Measurements from ENCODE around the gene TCEANC.
"Not testable (repeated sequence)": the region's sequence is repeated elsewhere in the genome, so short reads cannot be mapped to it uniquely, and the experiment has no call there.

The TCEANC gene

GRCh38 chrX:13647709-13648212, 5.2 kb upstream of the TCEANC start:
- FAIRE-seq = no peak
- TF ChIP-seq, protein P1, sequence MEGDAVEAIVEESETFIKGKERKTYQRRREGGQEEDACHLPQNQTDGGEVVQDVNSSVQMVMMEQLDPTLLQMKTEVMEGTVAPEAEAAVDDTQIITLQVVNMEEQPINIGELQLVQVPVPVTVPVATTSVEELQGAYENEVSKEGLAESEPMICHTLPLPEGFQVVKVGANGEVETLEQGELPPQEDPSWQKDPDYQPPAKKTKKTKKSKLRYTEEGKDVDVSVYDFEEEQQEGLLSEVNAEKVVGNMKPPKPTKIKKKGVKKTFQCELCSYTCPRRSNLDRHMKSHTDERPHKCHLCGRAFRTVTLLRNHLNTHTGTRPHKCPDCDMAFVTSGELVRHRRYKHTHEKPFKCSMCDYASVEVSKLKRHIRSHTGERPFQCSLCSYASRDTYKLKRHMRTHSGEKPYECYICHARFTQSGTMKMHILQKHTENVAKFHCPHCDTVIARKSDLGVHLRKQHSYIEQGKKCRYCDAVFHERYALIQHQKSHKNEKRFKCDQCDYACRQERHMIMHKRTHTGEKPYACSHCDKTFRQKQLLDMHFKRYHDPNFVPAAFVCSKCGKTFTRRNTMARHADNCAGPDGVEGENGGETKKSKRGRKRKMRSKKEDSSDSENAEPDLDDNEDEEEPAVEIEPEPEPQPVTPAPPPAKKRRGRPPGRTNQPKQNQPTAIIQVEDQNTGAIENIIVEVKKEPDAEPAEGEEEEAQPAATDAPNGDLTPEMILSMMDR (IDR thresholded peaks at IDR 0.05; ENCODE audit: insufficient read depth, missing control alignments) = no peak
- DNase-seq (ENCODE audit: insufficient read length, low spot score) = no peak

GRCh38 chrX:13648336-13648735, 4.6 kb upstream of the TCEANC start:
- not testable (repeated sequence) for DNase-seq (ENCODE audit: insufficient read length, low spot score); FAIRE-seq

GRCh38 chrX:13649838-13650237, 3.1 kb upstream of the TCEANC start:
- DNase-seq (ENCODE audit: insufficient read length, low spot score) (no peak), FAIRE-seq (peak; percentile 38)
- TF ChIP-seq, protein P1 (IDR thresholded peaks at IDR 0.05; ENCODE audit: insufficient read depth, missing control alignments) = no peak

DNA sequence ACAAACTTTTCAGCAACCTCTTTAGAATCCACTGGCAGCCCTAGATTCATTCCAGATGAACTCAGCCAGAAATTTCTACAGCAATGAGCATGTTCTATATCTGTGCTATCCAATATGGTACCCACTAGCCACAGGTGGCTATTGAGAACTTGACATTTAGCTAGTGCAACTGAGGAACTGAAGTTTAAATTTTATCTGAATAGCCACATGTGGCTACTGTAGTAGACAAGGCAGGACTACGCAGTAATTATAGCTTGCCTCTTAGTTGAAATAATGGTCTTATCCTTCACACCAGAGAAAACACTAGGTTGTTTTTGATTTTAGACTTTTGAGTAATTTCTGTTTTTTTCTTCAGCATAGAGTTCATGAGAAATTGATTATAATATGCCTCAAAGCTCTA, 2.6 kb upstream of the TCEANC start:
- no peak for DNase-seq (ENCODE audit: insufficient read length, low spot score)
- TF ChIP-seq, protein P1 (IDR thresholded peaks at IDR 0.05; ENCODE audit: insufficient read depth, missing control alignments) = no peak
- FAIRE-seq = no peak

DNA sequence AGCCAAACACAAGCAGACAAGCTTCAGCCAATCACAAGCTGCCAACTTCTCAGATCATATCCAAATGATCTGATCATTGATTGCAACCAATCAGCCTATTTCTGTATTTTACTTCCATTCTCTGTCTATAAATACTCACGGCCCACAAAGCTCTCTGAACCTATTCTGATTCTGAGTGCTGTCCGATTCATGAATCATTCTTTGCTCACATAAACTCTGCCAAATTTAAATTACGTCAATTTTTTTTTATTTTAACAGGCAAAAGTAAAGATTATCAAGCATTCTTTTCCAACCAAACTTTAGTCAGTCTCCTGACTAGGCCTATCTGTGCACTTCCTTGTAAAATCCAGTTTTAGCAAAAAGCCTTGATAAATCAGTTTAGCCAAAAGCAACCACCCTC, 1.8 kb upstream of the TCEANC start:
- TF ChIP-seq, protein P1 (IDR thresholded peaks at IDR 0.05; ENCODE audit: insufficient read depth, missing control alignments) = no peak
- FAIRE-seq (no peak), DNase-seq (ENCODE audit: insufficient read length, low spot score) (no peak)

- TF ChIP-seq, protein P1 (IDR thresholded peaks at IDR 0.05; ENCODE audit: insufficient read depth, missing control alignments) = no peak
- FAIRE-seq (no peak), DNase-seq (ENCODE audit: insufficient read length, low spot score) (no peak)
These were observed 601 bp upstream of the TCEANC start for GRCh38 chrX:13652287-13652793.

DNA sequence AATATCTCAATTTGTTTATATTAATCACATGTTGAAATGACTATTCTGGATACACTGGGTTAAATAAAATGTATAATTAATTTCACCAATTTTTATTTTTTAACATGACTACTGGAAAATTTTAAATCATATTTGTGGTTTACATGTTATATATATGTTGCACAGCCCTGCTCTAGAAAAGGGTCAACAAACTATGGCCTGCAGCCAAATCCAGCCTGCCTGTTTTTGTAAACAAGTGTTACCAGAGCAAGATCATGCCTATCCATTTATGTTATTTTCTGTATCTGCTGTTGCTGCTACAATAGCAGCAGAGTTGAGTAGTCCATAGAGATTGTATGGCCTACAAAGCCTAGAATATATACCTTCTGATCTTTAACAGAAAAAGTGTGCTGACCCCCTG, 1.2 kb downstream of the TCEANC start:
- DNase-seq (ENCODE audit: insufficient read length, low spot score) (no peak), FAIRE-seq (no peak)
- TF ChIP-seq, protein P1 (IDR thresholded peaks at IDR 0.05; ENCODE audit: insufficient read depth, missing control alignments) = no peak

DNA sequence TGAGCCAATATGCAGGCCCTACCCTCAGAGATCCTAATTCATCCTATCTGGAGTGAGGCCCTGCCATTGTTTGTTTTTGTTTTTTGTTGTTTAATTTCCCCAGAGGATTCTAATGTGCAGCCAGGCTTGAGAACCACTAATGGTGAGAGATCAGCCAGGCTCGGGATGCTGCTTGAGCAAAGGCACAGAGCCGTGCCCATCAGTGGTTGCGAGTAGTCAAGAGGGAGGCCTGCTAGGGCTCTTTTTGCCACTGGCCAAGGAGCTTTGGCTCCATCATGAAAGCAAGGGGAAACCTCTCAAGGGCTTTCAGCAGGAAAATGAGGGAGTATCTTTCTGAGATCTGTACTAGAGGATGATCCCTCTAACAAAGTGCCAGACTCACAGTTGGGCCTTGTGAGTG, 2.7 kb downstream of the TCEANC start:
- FAIRE-seq (no peak), DNase-seq (ENCODE audit: insufficient read length, low spot score) (no peak)
- TF ChIP-seq, protein P1 (IDR thresholded peaks at IDR 0.05; ENCODE audit: insufficient read depth, missing control alignments) = no peak
